Common myeloid progenitor, CD34-positive (primary cell): ENCODE results near the gene PPP1R12B.
"Not testable (repeated sequence)": the region's sequence is repeated elsewhere in the genome, so short reads cannot be mapped to it uniquely, and the experiment has no call there.

Experiments
- CTCF ChIA-PET: fragments of 350-600 bp; sonication (Branson Sonifier 250); formaldehyde crosslinking; loops from one replicate; lab custom pipeline; 2021; ENCODE audit warnings: antibody characterized with exemption; lab: Charles Lee
- POLR2A ChIA-PET: fragments of 350-600 bp; sonication (Branson Sonifier 250); formaldehyde crosslinking; loops from one replicate; lab custom pipeline; 2021; ENCODE audit warnings: antibody characterized with exemption; lab: Charles Lee
- DNase-seq, 3 donors: peaks; one replicate each; pipeline versions ENCODE4 v3.0.0 to v3.0.0-alpha.2; 2013
- H3K27ac ChIP-seq, 2 experiments: 1 replicate in 1 of 2; 2 replicates in 1 of 2; pipeline ENCODE4 v1.7.0; 2013; ENCODE audit warnings: inconsistent platforms in 2 of 2, low read length in 2 of 2, mild to moderate bottlenecking in 2 of 2, low read depth in 1 of 2, moderate library complexity in 1 of 2; ENCODE audit not compliant: severe bottlenecking in 2 of 2, insufficient read depth in 1 of 2, poor library complexity in 1 of 2
- H3K27me3 ChIP-seq, 5 experiments: replicated peaks in 2 of 5; 1 replicate in 3 of 5; 2 replicates in 2 of 5; pipeline versions ENCODE4 v1.6.1 to v1.7.0; 2013; ENCODE audit warnings: low read length in 4 of 5, mild to moderate bottlenecking in 2 of 5, moderate library complexity in 2 of 5, inconsistent platforms in 1 of 5; ENCODE audit not compliant: insufficient read depth in 5 of 5, control insufficient read depth in 4 of 5
- H3K36me3 ChIP-seq, 4 experiments: 1 replicate in 2 of 4; 2 replicates in 2 of 4; pipeline versions ENCODE4 v1.6.1 to v1.7.0; 2013; ENCODE audit warnings: low read length in 3 of 4, control low read depth in 1 of 4, mild to moderate bottlenecking in 1 of 4; ENCODE audit not compliant: control insufficient read depth in 4 of 4, insufficient read depth in 4 of 4
- H3K4me1 ChIP-seq, 4 experiments: 1 replicate in 3 of 4; 2 replicates in 1 of 4; pipeline versions ENCODE4 v1.6.1 to v1.7.1; 2013; ENCODE audit warnings: low read length in 3 of 4, mild to moderate bottlenecking in 3 of 4, control low read depth in 1 of 4, inconsistent platforms in 1 of 4, moderate library complexity in 1 of 4; ENCODE audit not compliant: control insufficient read depth in 4 of 4, insufficient read depth in 4 of 4; ENCODE audit errors: control extremely low read depth in 1 of 4
- H3K4me3 ChIP-seq, 7 experiments: 1 replicate in 4 of 7; 2 replicates in 3 of 7; pipeline versions ENCODE4 v1.5.1 to v1.7.0; 2013; ENCODE audit warnings: mild to moderate bottlenecking in 7 of 7, low read length in 6 of 7, moderate library complexity in 6 of 7, inconsistent platforms in 2 of 7, low read depth in 2 of 7, control low read depth in 1 of 7; ENCODE audit not compliant: insufficient read depth in 4 of 7, control insufficient read depth in 1 of 7; ENCODE audit errors: extremely low read depth in 1 of 7
- H3K9me3 ChIP-seq, 5 experiments: 1 replicate in 4 of 5; 2 replicates in 1 of 5; pipeline versions ENCODE4 v1.6.1 to v1.7.1; 2013; ENCODE audit warnings: low read length in 4 of 5, mild to moderate bottlenecking in 2 of 5, inconsistent platforms in 1 of 5, low read depth in 1 of 5, moderate library complexity in 1 of 5; ENCODE audit not compliant: control insufficient read depth in 4 of 5, insufficient read depth in 2 of 5; ENCODE audit errors: control extremely low read depth in 1 of 5
- WGBS: methylation state at CpG from one replicate; pipeline ENCODE4 v1.1.5; 2013; ENCODE audit not compliant: insufficient coverage; 5-methylcytosine and 5-hydroxymethylcytosine counted together

Gene PPP1R12B

GRCh38 chr1:202546796-202547195 is 198.3 kb downstream of the PPP1R12B start:
- H3K4me1 ChIP-seq, DNase-seq, POLR2A ChIA-PET, H3K36me3 ChIP-seq, H3K4me3 ChIP-seq, H3K27ac ChIP-seq, H3K9me3 ChIP-seq, H3K27me3 ChIP-seq: not testable (repeated sequence)
- CTCF ChIA-PET = interaction anchor here (0.7 to 0.8 kb wide), 3 partner anchors 10 to 33 kb away, joined by 3 read pairs; no protein-coding TSS in a partner anchor
- WGBS = no CpG with 5 or more reads among the region's 3 CpGs

GRCh38 chr1:202547215-202547614 is 198.7 kb downstream of the PPP1R12B start:
- POLR2A ChIA-PET = no interaction called here

GRCh38 chr1:202550088-202550487 is 201.6 kb downstream of the PPP1R12B start:
- WGBS = no CpG with 5 or more reads among the region's 1 CpG
- CTCF ChIA-PET = not testable (repeated sequence)

More at GRCh38 chr1:202547215-202547614, 198.7 kb downstream of the PPP1R12B start:
- H3K36me3 ChIP-seq = no peaks in the 10 kb centered on the region
- no peaks in the 10 kb centered on the region for H3K4me1 ChIP-seq
- H3K4me3 ChIP-seq = no peak overlapping the region
- no peaks in the 10 kb centered on the region for H3K27me3 ChIP-seq
- CTCF ChIA-PET = interaction anchor here (0.8 kb wide), 1 partner anchor 11 kb away, joined by 3 read pairs; no protein-coding TSS in a partner anchor
- H3K27ac ChIP-seq = no peak overlapping the region
- DNase-seq = no peak
- H3K9me3 ChIP-seq = no peaks in the 10 kb centered on the region

GRCh38 chr1:202551683-202552082 is 203.2 kb downstream of the PPP1R12B start:
- Histone ChIP-seq H3K27me3 (no peaks in the 10 kb centered on the region), H3K27ac (no peak overlapping the region), H3K4me1 (no peaks in the 10 kb centered on the region), H3K36me3 (peaks cover 0 to 2% (median 0%) of the 10 kb centered on the region in 4 experiments), H3K4me3 (no peak overlapping the region), H3K9me3 (no peaks in the 10 kb centered on the region)
- ChIA-PET CTCF (no interaction called here), POLR2A (no interaction called here)
- DNase-seq = no peak
- 92% methylated on average over 3 of the region's 3 CpGs for WGBS

More at GRCh38 chr1:202550088-202550487, 201.6 kb downstream of the PPP1R12B start:
- H3K4me3 ChIP-seq, H3K4me1 ChIP-seq, POLR2A ChIA-PET, H3K9me3 ChIP-seq, H3K36me3 ChIP-seq, H3K27ac ChIP-seq, H3K27me3 ChIP-seq, DNase-seq: not testable (repeated sequence)

GRCh38 chr1:202552615-202553014 is 204.1 kb downstream of the PPP1R12B start:
- H3K27ac ChIP-seq, H3K27me3 ChIP-seq, POLR2A ChIA-PET, H3K9me3 ChIP-seq, H3K4me1 ChIP-seq, DNase-seq, CTCF ChIA-PET, H3K36me3 ChIP-seq, H3K4me3 ChIP-seq: not testable (repeated sequence)

- H3K9me3 ChIP-seq, H3K27me3 ChIP-seq, H3K4me3 ChIP-seq, POLR2A ChIA-PET, H3K27ac ChIP-seq, H3K4me1 ChIP-seq, DNase-seq, H3K36me3 ChIP-seq: not testable (repeated sequence)
- CTCF ChIA-PET = interaction anchor here (0.6 kb wide), 1 partner anchor 1087 kb away, joined by 3 read pairs; no protein-coding TSS in a partner anchor
- WGBS = no CpG with 5 or more reads among the region's 1 CpG
These were observed 204.6 kb downstream of the PPP1R12B start for GRCh38 chr1:202553078-202553477.

- Histone ChIP-seq H3K4me1 (no peaks in the 10 kb centered on the region), H3K36me3 (peaks cover 0 to 2% (median 0%) of the 10 kb centered on the region in 4 experiments), H3K27ac (no peak overlapping the region), H3K9me3 (no peaks in the 10 kb centered on the region), H3K4me3 (no peak overlapping the region), H3K27me3 (no peaks in the 10 kb centered on the region)
- 100% methylated on average over 1 of the region's 3 CpGs for WGBS
- POLR2A ChIA-PET = no interaction called here
- peak; percentile 9 to 27 (median 10) for DNase-seq
- CTCF ChIA-PET = interaction anchor here (0.6 kb wide), 1 partner anchor 1086 kb away, joined by 3 read pairs; no protein-coding TSS in a partner anchor
These were observed 205.1 kb downstream of the PPP1R12B start for GRCh38 chr1:202553560-202554038.
